ENCODE measurements around the gene MAPK7. TPM values are rescaled to one million over a fixed set of nuclear protein-coding genes. Genes with fewer than 3 reads are reported as not detected.

Gene MAPK7
- total and polyA plus RNA-seq, 9 of the 15 experiments (the other 6 are each of a cell fraction or from before 2014, with no cell fraction given) = 0.46 to 7.5 (median 2.5) TPM

- intact Hi-C loops (cut with micrococcal nuclease) = no loop called here
- in situ Hi-C loops (cut with MboI) = no loop called here
- no peaks in the 10 kb centered on the region for H4K20me1 ChIP-seq (replicated peaks; ENCODE audit: control insufficient read depth, insufficient read depth, low read length)
- H3K27me3 ChIP-seq (ENCODE audit: control insufficient read depth in 2 of 2, insufficient read depth in 2 of 2, low read length in 2 of 2) = no peaks in the 10 kb centered on the region
- no peak overlapping the region for H3K27ac ChIP-seq (ENCODE audit: extremely low read depth, low read depth, low read length)
- ChIA-PET CTCF (ENCODE audit: low intra/inter-chr PET ratio) (no interaction called here), POLR2A (interaction anchor here (0.5 kb wide), 1 partner anchor 35 kb away, joined by 3 read pairs; no protein-coding TSS in a partner anchor)
- no peak overlapping the region for H3K9ac ChIP-seq (ENCODE audit: insufficient read depth in 1 of 2, low read depth in 2 of 2, low read length in 2 of 2)
- H3K36me3 ChIP-seq (ENCODE audit: control insufficient read depth, insufficient read depth, low read length) = no peaks in the 10 kb centered on the region
- H3K4me1 ChIP-seq (replicated peaks in 1 of 2; ENCODE audit: control insufficient read depth in 2 of 2, insufficient read depth in 2 of 2, low read length in 2 of 2) = peaks cover 0 to 11% of the 10 kb centered on the region in 2 experiments; a peak in 3 of 5 replicates
- FAIRE-seq (no peak), DNase-seq (ENCODE audit: extremely low read depth in 1 of 4, low spot score in 3 of 4) (no peak), ATAC-seq (peak; percentile 36)
- no peak overlapping the region for H3K4me2 ChIP-seq (ENCODE audit: insufficient read depth, low read length)
- 14% methylated on average over 4 of the region's 7 CpGs for WGBS (ENCODE audit: insufficient coverage, low coverage, missing lambda C conversion rate)
- no peak overlapping the region for H2AFZ ChIP-seq (ENCODE audit: low read depth, low read length)
- H3K4me3 ChIP-seq = no peak overlapping the region
- BruUV-seq (replicated peaks) = no TSS peak
- TF ChIP-seq ZNF589 (CRISPR knock-in tag; IDR thresholded peaks at IDR 0.05; ENCODE audit: low read depth) (peak; percentile 63; the same call in 1 of the 2 replicates), ZNF175 (CRISPR knock-in tag; IDR thresholded peaks at IDR 0.05; ENCODE audit: low read depth) (peak; percentile 46; the same call in 1 of the 2 replicates), ZNF644 (tag; IDR thresholded peaks at IDR 0.05; ENCODE audit: low read depth) (no peak)
- TF ChIP-seq, protein P1, sequence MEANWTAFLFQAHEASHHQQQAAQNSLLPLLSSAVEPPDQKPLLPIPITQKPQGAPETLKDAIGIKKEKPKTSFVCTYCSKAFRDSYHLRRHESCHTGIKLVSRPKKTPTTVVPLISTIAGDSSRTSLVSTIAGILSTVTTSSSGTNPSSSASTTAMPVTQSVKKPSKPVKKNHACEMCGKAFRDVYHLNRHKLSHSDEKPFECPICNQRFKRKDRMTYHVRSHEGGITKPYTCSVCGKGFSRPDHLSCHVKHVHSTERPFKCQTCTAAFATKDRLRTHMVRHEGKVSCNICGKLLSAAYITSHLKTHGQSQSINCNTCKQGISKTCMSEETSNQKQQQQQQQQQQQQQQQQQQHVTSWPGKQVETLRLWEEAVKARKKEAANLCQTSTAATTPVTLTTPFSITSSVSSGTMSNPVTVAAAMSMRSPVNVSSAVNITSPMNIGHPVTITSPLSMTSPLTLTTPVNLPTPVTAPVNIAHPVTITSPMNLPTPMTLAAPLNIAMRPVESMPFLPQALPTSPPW (CRISPR knock-in tag; IDR thresholded peaks at IDR 0.05) = peak; percentile 20; the same call in 1 of the 2 replicates
- no peaks in the 10 kb centered on the region for H3K79me2 ChIP-seq (ENCODE audit: control insufficient read depth, insufficient read depth, low read length)
- H3K9me3 ChIP-seq (replicated peaks; ENCODE audit: control insufficient read depth, insufficient read depth, low read depth, low read length) = no peaks in the 10 kb centered on the region
- no peaks in the 10 kb centered on the region for H3K9me1 ChIP-seq (ENCODE audit: control insufficient read depth, insufficient read depth, low read length)
These were observed 13.1 kb downstream of the MAPK7 start for GRCh38 chr17:19391432-19391831.

All from K562 (cell line).